GM11168 (cell line): Measurements from ENCODE around the gene CCL16.
"Not testable (repeated sequence)": the region's sequence is repeated elsewhere in the genome, so short reads cannot be mapped to it uniquely, and the experiment has no call there.

ENCODE experiments used
- in situ Hi-C: fragments of 300-500 bp; cut with MboI; formaldehyde crosslinking; loops from one replicate; pipeline ENCODE4 v1.12.0; 2022; ENCODE audit warnings: low sequenced_read_pairs; ENCODE audit not compliant: unreplicated experiment

CCL16 gene

DNA sequence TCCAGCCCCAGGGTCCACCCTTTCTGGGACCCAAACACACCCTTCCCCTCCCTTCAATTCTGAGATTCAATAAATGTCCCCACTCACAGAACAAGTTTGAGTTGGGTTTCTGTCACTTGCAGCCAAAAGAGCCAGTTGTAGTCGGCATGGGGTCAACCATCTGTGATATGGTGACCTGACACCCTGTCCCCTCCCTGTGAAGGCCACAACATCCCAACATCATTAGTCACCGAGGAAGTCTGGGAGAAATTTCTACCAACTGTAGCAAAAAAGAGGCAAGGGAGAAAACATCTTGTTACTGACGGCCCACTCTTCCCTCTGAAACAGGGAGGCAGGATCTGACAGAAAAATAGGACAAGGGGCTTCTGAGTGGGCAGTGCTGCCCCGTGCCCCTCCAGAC is 37.1 kb downstream of the CCL16 start:
- in situ Hi-C loops: no loop called here

DNA sequence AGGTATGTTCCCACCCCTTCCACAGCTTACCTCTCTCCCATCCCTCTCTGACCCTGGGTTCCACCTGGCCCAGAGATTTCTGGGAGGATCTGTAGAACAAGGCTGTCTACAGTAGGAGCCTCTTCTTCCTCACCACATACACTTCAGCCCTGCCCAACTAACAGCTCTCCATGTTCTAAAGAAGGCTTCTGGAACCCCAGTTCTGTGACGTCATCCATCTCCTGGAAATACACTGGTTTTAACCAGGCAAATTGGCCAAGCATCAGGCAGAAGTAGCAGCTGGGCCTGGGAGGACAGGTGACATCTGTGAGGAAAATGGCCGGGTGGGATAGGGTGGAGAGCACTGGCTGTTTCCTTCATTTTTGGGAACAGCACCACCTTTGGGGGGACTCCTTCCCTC is 37.8 kb downstream of the CCL16 start, which contains the start of gene LYZL6:
Gene LYZL6, minus strand, starts transcription at position 177 of the 400 bp plus-strand sequence. CDS start 4,357 bp downstream, outside the sequence.
- in situ Hi-C loops: no loop called here

GRCh38 chr17:35942588-35943186 is 38.6 kb downstream of the CCL16 start:
- in situ Hi-C loops: no loop called here

DNA sequence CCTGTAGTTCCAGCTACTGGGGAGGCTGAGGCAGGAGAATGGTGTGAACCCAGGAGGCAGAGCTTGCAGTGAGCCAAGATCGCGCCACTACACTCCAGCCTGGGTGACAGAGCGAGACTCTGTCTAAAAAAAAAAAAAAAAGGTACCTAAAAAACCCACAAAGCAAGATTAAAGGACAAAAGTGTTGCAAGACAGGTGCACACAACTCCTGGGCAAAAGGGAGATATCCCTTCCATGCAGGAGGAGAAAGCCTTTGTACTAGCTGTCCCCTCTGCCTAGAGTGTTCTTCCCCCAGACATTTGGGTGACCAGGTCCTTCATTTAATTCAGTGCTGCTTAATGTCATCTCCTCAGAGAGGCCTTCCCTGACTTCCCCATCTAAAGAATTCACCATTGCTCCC is 42.8 kb downstream of the CCL16 start:
- in situ Hi-C loops: not testable (repeated sequence)

DNA sequence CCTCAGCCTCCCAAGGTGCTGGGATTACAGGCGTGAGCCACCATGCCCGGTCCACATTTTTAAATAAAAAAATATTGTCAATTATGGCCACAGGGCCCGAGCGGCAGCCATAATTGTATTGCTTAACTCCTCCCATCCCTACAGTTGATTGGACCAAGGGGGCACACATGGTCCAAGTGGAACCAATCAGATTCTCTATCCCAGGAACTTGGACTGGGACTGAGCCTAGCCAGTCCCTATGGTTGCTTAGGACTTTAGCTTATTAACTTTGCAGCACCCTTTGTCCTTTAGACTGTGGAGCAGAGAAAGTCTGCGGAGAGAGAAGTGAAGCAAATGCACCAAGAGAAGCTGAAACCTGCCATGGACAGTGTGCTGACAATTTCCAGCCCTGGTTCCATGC is 45.2 kb downstream of the CCL16 start:
- in situ Hi-C loops: no loop called here

DNA sequence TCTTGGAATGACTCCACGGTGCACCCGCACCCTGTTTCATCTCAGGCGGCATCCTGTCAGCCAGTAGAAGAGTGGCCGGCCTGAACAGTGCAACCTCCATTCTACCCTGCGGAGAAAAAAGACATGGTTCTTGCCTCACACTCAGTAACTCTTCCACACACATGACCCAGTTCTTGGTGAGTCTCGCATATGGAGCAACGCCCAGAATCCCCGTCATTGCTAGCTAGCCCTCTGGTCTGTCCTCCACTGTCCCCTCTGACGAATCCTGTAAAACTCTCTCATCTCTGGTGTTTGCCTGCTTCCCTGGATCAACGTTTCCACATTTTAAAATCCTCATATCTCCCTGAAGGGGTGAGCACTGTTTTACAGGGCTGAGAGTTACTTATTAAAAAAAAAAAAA is 46.5 kb downstream of the CCL16 start:
- in situ Hi-C loops: no loop called here

- in situ Hi-C loops: no loop called here
These were observed 48.7 kb downstream of the CCL16 start for GRCh38 chr17:35932586-35932985.

DNA sequence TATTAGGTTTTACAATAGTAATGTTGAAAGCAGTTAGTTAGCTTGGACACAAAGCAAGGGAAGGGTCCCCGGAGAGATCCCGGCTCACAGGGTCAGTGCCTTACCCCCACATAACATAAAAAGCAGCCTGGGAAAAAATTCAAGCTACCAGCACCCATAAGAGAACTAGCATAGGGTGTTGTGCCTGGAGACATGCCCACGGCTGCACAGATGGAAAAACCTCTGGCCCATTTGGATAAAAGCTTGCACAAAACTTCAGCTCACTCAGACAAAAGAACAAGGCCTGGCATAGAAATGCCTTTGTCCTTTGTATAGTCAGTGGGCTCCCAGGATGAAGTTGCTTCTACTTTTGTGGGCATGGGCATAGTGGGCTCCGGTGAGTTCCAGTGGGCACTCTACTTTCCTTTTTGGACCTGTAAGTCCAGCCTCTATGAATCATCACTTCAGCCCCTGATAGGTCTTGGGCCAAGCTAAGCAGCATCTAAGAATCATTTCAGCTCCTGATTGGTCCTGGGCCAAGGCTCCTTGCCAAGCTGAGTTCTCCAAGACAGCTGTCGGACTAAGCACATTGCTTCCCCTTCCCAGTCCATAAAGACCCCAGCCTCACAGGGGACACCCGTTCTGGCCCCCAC is 49.4 kb downstream of the CCL16 start:
- in situ Hi-C loops: no loop called here

DNA sequence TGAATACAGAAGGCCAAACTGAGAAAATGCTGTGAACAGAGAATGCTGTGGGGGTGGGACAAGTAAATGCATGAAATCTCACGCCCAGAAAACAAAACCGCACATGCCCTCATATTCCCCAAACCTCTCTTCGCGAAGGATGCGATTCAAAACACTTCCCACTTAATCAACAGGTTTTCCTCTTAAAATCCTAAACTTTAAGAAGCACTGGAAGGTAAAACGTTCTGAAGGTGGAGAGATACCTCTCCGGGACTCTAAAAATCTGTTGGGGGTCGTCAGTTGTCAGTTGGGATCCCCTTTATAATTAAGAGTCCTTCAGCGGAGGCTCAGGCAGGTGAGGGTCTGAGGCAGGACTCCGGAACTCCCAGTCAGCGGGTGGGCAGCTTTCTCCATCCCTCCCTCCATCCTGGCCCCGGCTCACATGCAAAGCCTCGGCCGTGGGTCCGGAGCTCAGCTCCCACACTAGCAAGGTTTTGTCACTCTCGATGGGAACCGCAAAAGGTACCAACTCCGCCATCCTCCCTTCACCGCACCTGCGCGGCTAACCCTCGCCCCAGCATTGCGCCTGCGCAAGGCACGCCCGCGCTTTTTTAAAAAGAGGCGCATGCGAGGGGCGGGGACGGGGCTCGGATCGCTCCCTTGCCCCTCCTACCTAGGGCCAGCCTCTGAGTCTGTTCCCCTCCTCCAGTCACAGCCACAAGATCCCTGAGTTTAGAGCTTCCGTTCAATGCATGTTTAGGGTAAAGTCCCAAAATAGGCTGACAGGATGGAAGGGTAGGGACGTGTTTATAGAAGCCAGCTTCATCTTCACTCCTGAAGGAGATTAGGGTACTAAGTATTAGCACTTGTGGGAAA is 50.9 kb downstream of the CCL16 start, which contains the start of gene RDM1:
Gene RDM1, minus strand, starts transcription at position 563 of the 855 bp plus-strand sequence. Its CDS starts 46 bp downstream, at position 517.
- in situ Hi-C loops: no loop called here

- in situ Hi-C loops: no loop called here
These were observed 53.6 kb downstream of the CCL16 start for GRCh38 chr17:35927714-35928113.
